ENCODE measurements around the gene NDC1.
"Not testable (repeated sequence)": the region's sequence is repeated elsewhere in the genome, so short reads cannot be mapped to it uniquely, and the experiment has no call there.

The NDC1 gene

GRCh38 chr1:53835491-53835890, 2.6 kb downstream of the NDC1 start:
- H3K9ac ChIP-seq = peak overlapping the region in 6 of 11 experiments; percentile 8 to 55 (median 40); a peak in 4 of 22 replicates

GRCh38 chr1:53834776-53835175, 3.3 kb downstream of the NDC1 start:
- no peaks in the 10 kb centered on the region for H3K9me3 ChIP-seq (replicated peaks in 1 of 11)
- H3K36me3 ChIP-seq = peaks cover 6 to 49% (median 37%) of the 10 kb centered on the region in 11 experiments; a peak in 20 of 22 replicates
- H3K27me3 ChIP-seq = no peaks in the 10 kb centered on the region
- peak overlapping the region in 4 of 11 experiments; percentile 18 to 24 (median 20); a peak in 3 of 22 replicates for H3K27ac ChIP-seq
- peak overlapping the region in 4 of 11 experiments; percentile 20 to 55 (median 46); a peak in 5 of 22 replicates for H3K9ac ChIP-seq
- H3K4me1 ChIP-seq = peaks cover 28 to 42% (median 37%) of the 10 kb centered on the region in 10 experiments
- H3K4me3 ChIP-seq = peak overlapping the region in 2 of 10 experiments; percentile 4 to 10; a peak in 2 of 20 replicates
- TF ChIP-seq Cebpa-rat (IDR thresholded peaks at IDR 0.05) = no peak
- H4K20me1 ChIP-seq = peaks cover 0 to 62% (median 31%) of the 10 kb centered on the region in 11 experiments; a peak in 17 of 22 replicates
- H3K4me2 ChIP-seq = peak overlapping the region; percentile 70 to 90 (median 84)

More at GRCh38 chr1:53835491-53835890, 2.6 kb downstream of the NDC1 start:
- peak overlapping the region in 1 of 10 experiments; percentile 10; a peak in 2 of 20 replicates for H3K4me3 ChIP-seq
- TF ChIP-seq Cebpa-rat (IDR thresholded peaks at IDR 0.05) = no peak
- H3K27me3 ChIP-seq = no peaks in the 10 kb centered on the region
- H3K27ac ChIP-seq = 0 out of 22 replicates have a peak overlapping the region, but pooled peaks of 1 of the 11 experiments have one; percentile 0
- peaks cover 28 to 42% (median 37%) of the 10 kb centered on the region in 10 experiments for H3K4me1 ChIP-seq
- peaks cover 0 to 42% (median 30%) of the 10 kb centered on the region in 11 experiments; a peak in 20 of 22 replicates for H3K36me3 ChIP-seq
- no peaks in the 10 kb centered on the region for H3K9me3 ChIP-seq (replicated peaks in 1 of 11)
- H3K4me2 ChIP-seq = peak overlapping the region; percentile 70 to 90 (median 84); a peak in 21 of 22 replicates
- peaks cover 0 to 57% (median 31%) of the 10 kb centered on the region in 11 experiments; a peak in 17 of 22 replicates for H4K20me1 ChIP-seq

GRCh38 chr1:53833393-53833792, 4.7 kb downstream of the NDC1 start:
- Histone ChIP-seq H3K4me2 (no peak overlapping the region), H3K36me3 (peaks cover 16 to 63% (median 50%) of the 10 kb centered on the region in 11 experiments; a peak in 21 of 22 replicates), H3K4me3 (no peak overlapping the region)

GRCh38 chr1:53826367-53826766, 11.7 kb downstream of the NDC1 start:
- Histone ChIP-seq H4K20me1 (peaks cover 0 to 56% (median 18%) of the 10 kb centered on the region in 11 experiments; a peak in 14 of 22 replicates), H3K36me3 (peaks cover 56 to 100% (median 98%) of the 10 kb centered on the region in 11 experiments), H3K9ac (no peak overlapping the region), H3K27ac (no peak overlapping the region), H3K27me3 (no peaks in the 10 kb centered on the region), H3K9me3 (replicated peaks in 1 of 11) (no peaks in the 10 kb centered on the region), H3K4me1 (0 out of 20 replicates have a peak, but pooled peaks cover 0 to 3% (median 0%) of the 10 kb centered on the region in 10 experiments), H3K4me3 (no peak overlapping the region), H3K4me2 (no peak overlapping the region)
- no peak for TF ChIP-seq Cebpa-rat (IDR thresholded peaks at IDR 0.05)

More at GRCh38 chr1:53833393-53833792, 4.7 kb downstream of the NDC1 start:
- Histone ChIP-seq H3K9me3 (replicated peaks in 1 of 11) (no peaks in the 10 kb centered on the region), H3K27ac (no peak overlapping the region), H3K4me1 (peaks cover 28 to 36% (median 30%) of the 10 kb centered on the region in 10 experiments), H4K20me1 (peaks cover 0 to 72% (median 31%) of the 10 kb centered on the region in 11 experiments; a peak in 17 of 22 replicates), H3K27me3 (no peaks in the 10 kb centered on the region), H3K9ac (no peak overlapping the region)
- TF ChIP-seq Cebpa-rat (IDR thresholded peaks at IDR 0.05) = no peak

GRCh38 chr1:53825306-53825705, 12.8 kb downstream of the NDC1 start:
- Histone ChIP-seq H3K9me3 (replicated peaks in 1 of 11) (no peaks in the 10 kb centered on the region), H4K20me1 (peaks cover 0 to 59% (median 20%) of the 10 kb centered on the region in 11 experiments; a peak in 14 of 22 replicates), H3K36me3 (peaks cover 57 to 100% (median 97%) of the 10 kb centered on the region in 11 experiments), H3K4me3 (no peak overlapping the region), H3K27ac (no peak overlapping the region), H3K9ac (no peak overlapping the region), H3K27me3 (no peaks in the 10 kb centered on the region), H3K4me2 (no peak overlapping the region), H3K4me1 (0 out of 20 replicates have a peak, but pooled peaks cover 0 to 3% (median 0%) of the 10 kb centered on the region in 10 experiments)
- no peak for TF ChIP-seq Cebpa-rat (IDR thresholded peaks at IDR 0.05)

- H3K36me3 ChIP-seq = peaks cover 50 to 100% (median 97%) of the 10 kb centered on the region in 11 experiments
These were observed 15.2 kb downstream of the NDC1 start for GRCh38 chr1:53822931-53823330.

GRCh38 chr1:53821380-53821779, 16.7 kb downstream of the NDC1 start:
- no peak overlapping the region for H3K4me3 ChIP-seq
- peaks cover 0 to 10% (median 2%) of the 10 kb centered on the region in 11 experiments; a peak in 7 of 22 replicates for H3K9me3 ChIP-seq (replicated peaks in 1 of 11)
- H3K27ac ChIP-seq = no peak overlapping the region
- peaks cover 56 to 100% (median 96%) of the 10 kb centered on the region in 11 experiments for H3K36me3 ChIP-seq
- H3K4me2 ChIP-seq = no peak overlapping the region
- TF ChIP-seq Cebpa-rat (IDR thresholded peaks at IDR 0.05) = no peak
- H3K9ac ChIP-seq = no peak overlapping the region
- H3K27me3 ChIP-seq = no peaks in the 10 kb centered on the region
- 0 out of 20 replicates have a peak, but pooled peaks cover 0 to 3% (median 0%) of the 10 kb centered on the region in 10 experiments for H3K4me1 ChIP-seq
- H4K20me1 ChIP-seq = peaks cover 0 to 38% (median 10%) of the 10 kb centered on the region in 11 experiments; a peak in 11 of 22 replicates

More at GRCh38 chr1:53822931-53823330, 15.2 kb downstream of the NDC1 start:
- no peak overlapping the region for H3K4me3 ChIP-seq
- no peak overlapping the region for H3K4me2 ChIP-seq
- H3K9ac ChIP-seq = no peak overlapping the region
- peaks cover 0 to 40% (median 17%) of the 10 kb centered on the region in 11 experiments; a peak in 13 of 22 replicates for H4K20me1 ChIP-seq
- H3K4me1 ChIP-seq = 0 out of 20 replicates have a peak, but pooled peaks cover 0 to 3% (median 0%) of the 10 kb centered on the region in 10 experiments
- H3K27me3 ChIP-seq = no peaks in the 10 kb centered on the region
- no peak overlapping the region for H3K27ac ChIP-seq
- TF ChIP-seq Cebpa-rat (IDR thresholded peaks at IDR 0.05) = no peak
- no peaks in the 10 kb centered on the region; a peak in 1 of 22 replicates for H3K9me3 ChIP-seq (replicated peaks in 1 of 11)

GRCh38 chr1:53819387-53819786, 18.7 kb downstream of the NDC1 start:
- Histone ChIP-seq H4K20me1 (peaks cover 0 to 33% (median 7%) of the 10 kb centered on the region in 11 experiments; a peak in 11 of 22 replicates), H3K27ac (no peak overlapping the region), H3K4me2 (no peak overlapping the region), H3K9me3 (replicated peaks in 1 of 11) (peaks cover 0 to 17% (median 4%) of the 10 kb centered on the region in 11 experiments; a peak in 8 of 22 replicates), H3K9ac (no peak overlapping the region), H3K36me3 (peaks cover 40 to 100% (median 94%) of the 10 kb centered on the region in 11 experiments), H3K27me3 (no peaks in the 10 kb centered on the region), H3K4me1 (0 out of 20 replicates have a peak, but pooled peaks cover 0 to 3% (median 0%) of the 10 kb centered on the region in 10 experiments), H3K4me3 (no peak overlapping the region)
- TF ChIP-seq Cebpa-rat (IDR thresholded peaks at IDR 0.05) = no peak

GRCh38 chr1:53816584-53816983, 21.5 kb downstream of the NDC1 start:
- not testable (repeated sequence) for H3K4me1 ChIP-seq, H3K9ac ChIP-seq, H3K27ac ChIP-seq, H3K4me3 ChIP-seq, H3K4me2 ChIP-seq, H3K27me3 ChIP-seq
- Histone ChIP-seq H3K9me3 (replicated peaks in 1 of 11) (peaks cover 0 to 19% (median 4%) of the 10 kb centered on the region in 11 experiments; a peak in 8 of 22 replicates), H3K36me3 (peaks cover 30 to 100% (median 96%) of the 10 kb centered on the region in 11 experiments; a peak in 21 of 22 replicates), H4K20me1 (peaks cover 0 to 16% (median 2%) of the 10 kb centered on the region in 11 experiments; a peak in 6 of 22 replicates)

- not testable (repeated sequence) for H3K4me3 ChIP-seq, H3K27me3 ChIP-seq, H3K9ac ChIP-seq, H3K4me2 ChIP-seq, H3K27ac ChIP-seq, H3K4me1 ChIP-seq
- H3K9me3 ChIP-seq (replicated peaks in 1 of 11) = peaks cover 0 to 19% (median 4%) of the 10 kb centered on the region in 11 experiments; a peak in 8 of 22 replicates
- H3K36me3 ChIP-seq = peaks cover 36 to 100% (median 96%) of the 10 kb centered on the region in 11 experiments
- peaks cover 0 to 17% (median 6%) of the 10 kb centered on the region in 11 experiments; a peak in 3 of 22 replicates for H4K20me1 ChIP-seq
These were observed 22.6 kb downstream of the NDC1 start for GRCh38 chr1:53815484-53815883.
